Measurements from ENCODE around the gene CNDP1.

The CNDP1 gene

DNA sequence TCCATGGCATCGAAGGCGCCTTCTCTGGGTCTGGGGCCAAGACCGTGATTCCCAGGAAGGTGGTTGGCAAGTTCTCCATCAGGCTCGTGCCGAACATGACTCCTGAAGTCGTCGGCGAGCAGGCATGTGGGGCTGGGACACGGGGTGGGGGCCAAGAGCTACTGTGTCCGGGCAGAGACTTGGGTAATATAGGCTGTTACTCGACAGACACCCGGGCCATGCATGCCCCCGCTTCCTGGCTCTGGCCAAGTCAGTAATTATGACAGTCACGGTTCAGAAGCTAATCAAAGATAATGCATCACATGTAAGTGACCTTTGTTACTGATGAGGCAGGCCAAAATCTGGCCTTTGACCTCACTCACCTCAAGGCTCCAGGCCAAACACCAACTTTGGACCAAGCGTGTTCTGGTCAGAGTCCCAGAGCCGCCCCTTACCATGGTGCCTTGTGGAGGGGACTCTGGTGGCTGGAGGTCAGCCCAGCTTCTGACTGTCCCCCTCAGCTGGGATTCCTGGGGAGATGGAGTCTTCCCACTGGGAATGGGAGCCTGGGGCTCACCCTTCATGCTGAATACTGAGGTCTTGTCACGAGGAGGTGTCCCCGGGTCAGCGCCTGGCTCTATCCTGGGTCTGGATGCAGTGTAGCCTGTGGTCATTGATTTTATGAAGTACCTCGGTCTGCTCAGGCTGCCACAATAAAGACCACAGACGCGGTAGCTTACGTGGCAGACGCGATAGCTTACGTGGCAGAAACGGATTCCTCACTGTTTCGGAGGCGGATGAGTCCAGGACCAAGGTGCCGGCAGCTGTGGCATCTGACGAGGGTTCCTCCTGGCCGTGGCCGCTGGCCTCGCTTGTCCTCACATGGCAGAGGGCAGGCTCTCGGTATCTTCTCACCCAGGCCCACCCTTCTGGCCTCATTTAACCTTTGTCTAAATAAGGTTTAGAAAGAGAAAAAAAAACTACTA is 17.7 kb upstream of the CNDP1 start:
- Histone ChIP-seq H3K79me2 (ENCODE audit: control insufficient read depth, insufficient read depth, low read length, poor library complexity) (no peaks in the 10 kb centered on the region), H3K4ac (ENCODE audit: low read depth, low read length) (no peak overlapping the region), H3K27ac (ENCODE audit: low read depth, low read length) (no peak overlapping the region), H3K79me1 (ENCODE audit: low read length) (no peaks in the 10 kb centered on the region), H4K8ac (ENCODE audit: low read depth, low read length) (no peak overlapping the region), H3K9ac (ENCODE audit: low read length) (no peak overlapping the region), H3K4me3 (ENCODE audit: low read depth, low read length) (no peak overlapping the region), H3K9me3 (ENCODE audit: insufficient read depth, low read depth, low read length) (no peaks in the 10 kb centered on the region), H3K18ac (ENCODE audit: low read length) (no peak overlapping the region), H4K91ac (ENCODE audit: low read depth, low read length) (no peak overlapping the region), H3K27me3 (ENCODE audit: insufficient read depth, low read length) (no peaks in the 10 kb centered on the region), H2AK5ac (ENCODE audit: low read length) (no peak overlapping the region), H3K36me3 (ENCODE audit: control insufficient read depth in 1 of 2, insufficient read depth in 2 of 2, low read length in 2 of 2) (peaks cover 87 to 91% of the 10 kb centered on the region in 2 experiments), H4K12ac (ENCODE audit: low read depth, low read length) (no peak overlapping the region), H2BK120ac (ENCODE audit: insufficient read depth, low read length, poor library complexity) (no peak overlapping the region), H2AFZ (ENCODE audit: insufficient read depth, low read length, poor library complexity) (no peak overlapping the region), H3K4me2 (ENCODE audit: low read length) (no peak overlapping the region), H3K4me1 (ENCODE audit: control insufficient read depth in 1 of 2, insufficient read depth in 2 of 2, low read length in 2 of 2) (peaks cover 0 to 4% of the 10 kb centered on the region in 2 experiments), H3K14ac (ENCODE audit: low read length) (no peak overlapping the region), H2BK12ac (ENCODE audit: low read length) (no peak overlapping the region), H3K23ac (ENCODE audit: low read length) (no peak overlapping the region), H2BK5ac (ENCODE audit: low read depth, low read length, poor library complexity) (no peak overlapping the region)
- peak in 1 of 2 donors; percentile 86 for DNase-seq
- no CpG with 5 or more reads among the region's 35 CpGs for WGBS (ENCODE audit: extremely low coverage, insufficient coverage, insufficient read length)

DNA sequence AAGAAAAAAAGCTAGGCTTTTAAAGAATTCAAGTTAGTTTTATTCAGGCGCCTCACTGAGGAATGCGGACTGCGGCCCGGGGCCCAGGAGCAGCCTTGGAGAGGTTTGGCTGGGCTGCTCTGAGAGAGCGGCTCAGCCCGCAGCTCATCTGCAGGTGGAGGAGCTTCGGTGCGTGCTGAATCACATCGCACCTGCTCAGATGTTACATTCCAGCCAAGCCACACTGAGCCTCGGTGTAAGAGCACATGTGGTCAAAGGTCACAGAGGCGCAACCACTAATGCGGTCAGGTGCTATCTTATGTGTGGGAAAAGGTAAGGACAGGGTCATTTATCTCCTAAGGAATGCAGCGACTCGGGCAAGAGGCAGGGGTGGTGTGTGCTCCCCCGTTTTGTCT is 17.1 kb upstream of the CNDP1 start:
- Histone ChIP-seq H4K91ac (ENCODE audit: low read depth, low read length) (no peak overlapping the region), H2AFZ (ENCODE audit: insufficient read depth, low read length, poor library complexity) (no peak overlapping the region), H2BK12ac (ENCODE audit: low read length) (no peak overlapping the region), H3K79me2 (ENCODE audit: control insufficient read depth, insufficient read depth, low read length, poor library complexity) (no peaks in the 10 kb centered on the region), H3K9ac (ENCODE audit: low read length) (no peak overlapping the region), H3K4me2 (ENCODE audit: low read length) (no peak overlapping the region), H3K23ac (ENCODE audit: low read length) (no peak overlapping the region), H3K4me3 (ENCODE audit: low read depth, low read length) (no peak overlapping the region), H3K27me3 (ENCODE audit: insufficient read depth, low read length) (no peaks in the 10 kb centered on the region), H3K36me3 (ENCODE audit: control insufficient read depth in 1 of 2, insufficient read depth in 2 of 2, low read length in 2 of 2) (peaks cover 82 to 87% of the 10 kb centered on the region in 2 experiments), H3K9me3 (ENCODE audit: insufficient read depth, low read depth, low read length) (no peaks in the 10 kb centered on the region), H3K14ac (ENCODE audit: low read length) (no peak overlapping the region), H3K79me1 (ENCODE audit: low read length) (no peaks in the 10 kb centered on the region), H3K4ac (ENCODE audit: low read depth, low read length) (no peak overlapping the region), H2AK5ac (ENCODE audit: low read length) (no peak overlapping the region), H4K12ac (ENCODE audit: low read depth, low read length) (no peak overlapping the region), H2BK5ac (ENCODE audit: low read depth, low read length, poor library complexity) (no peak overlapping the region), H2BK120ac (ENCODE audit: insufficient read depth, low read length, poor library complexity) (no peak overlapping the region), H4K8ac (ENCODE audit: low read depth, low read length) (no peak overlapping the region), H3K4me1 (ENCODE audit: control insufficient read depth in 1 of 2, insufficient read depth in 2 of 2, low read length in 2 of 2) (peaks cover 0 to 4% of the 10 kb centered on the region in 2 experiments), H3K27ac (ENCODE audit: low read depth, low read length) (no peak overlapping the region), H3K18ac (ENCODE audit: low read length) (no peak overlapping the region)
- DNase-seq: peak; percentile 97 to 98
- WGBS (ENCODE audit: extremely low coverage, insufficient coverage, insufficient read length): no CpG with 5 or more reads among the region's 15 CpGs

DNA sequence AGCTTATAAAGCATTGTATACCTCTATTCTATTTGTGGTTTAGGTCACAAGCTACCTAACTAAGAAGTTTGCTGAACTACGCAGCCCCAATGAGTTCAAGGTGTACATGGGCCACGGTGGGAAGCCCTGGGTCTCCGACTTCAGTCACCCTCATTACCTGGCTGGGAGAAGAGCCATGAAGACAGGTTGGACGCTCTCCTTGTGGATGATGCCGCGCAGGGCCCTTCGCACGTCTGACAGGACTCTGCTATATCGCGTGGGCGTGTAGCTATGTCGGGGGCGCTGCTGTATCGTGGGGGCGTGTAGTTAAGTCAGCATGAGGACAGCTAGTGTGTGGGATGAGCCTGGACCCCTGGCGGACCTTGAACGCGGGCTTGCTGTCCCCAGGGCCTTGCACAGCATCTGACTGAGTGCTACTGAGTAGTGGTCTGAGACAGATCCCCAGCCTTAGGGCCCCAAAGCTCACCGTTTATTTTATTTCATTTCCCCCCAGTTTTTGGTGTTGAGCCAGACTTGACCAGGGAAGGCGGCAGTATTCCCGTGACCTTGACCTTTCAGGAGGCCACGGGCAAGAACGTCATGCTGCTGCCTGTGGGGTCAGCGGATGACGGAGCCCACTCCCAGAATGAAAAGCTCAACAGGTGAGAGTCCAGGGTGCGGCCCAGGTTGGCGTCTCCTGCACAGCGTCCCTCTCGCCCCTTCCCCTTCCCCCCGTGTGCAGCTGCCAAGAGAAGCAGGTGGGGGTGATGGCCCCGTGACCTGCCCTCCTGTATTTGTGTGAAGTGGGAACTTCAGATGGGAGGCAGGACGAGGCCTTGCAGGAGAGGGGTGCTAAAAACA is 15.6 kb upstream of the CNDP1 start:
- H3K27me3 ChIP-seq (ENCODE audit: insufficient read depth, low read length): no peaks in the 10 kb centered on the region
- no peak overlapping the region for H3K14ac ChIP-seq (ENCODE audit: low read length)
- H4K12ac ChIP-seq (ENCODE audit: low read depth, low read length): no peak overlapping the region
- no peak overlapping the region for H3K18ac ChIP-seq (ENCODE audit: low read length)
- H4K8ac ChIP-seq (ENCODE audit: low read depth, low read length): no peak overlapping the region
- no peak overlapping the region for H2AFZ ChIP-seq (ENCODE audit: insufficient read depth, low read length, poor library complexity)
- H3K4me2 ChIP-seq (ENCODE audit: low read length): no peak overlapping the region
- no peak overlapping the region for H2BK120ac ChIP-seq (ENCODE audit: insufficient read depth, low read length, poor library complexity)
- no peak overlapping the region for H4K91ac ChIP-seq (ENCODE audit: low read depth, low read length)
- no peak overlapping the region for H3K4me3 ChIP-seq (ENCODE audit: low read depth, low read length)
- peaks cover 72 to 73% of the 10 kb centered on the region in 2 experiments for H3K36me3 ChIP-seq (ENCODE audit: control insufficient read depth in 1 of 2, insufficient read depth in 2 of 2, low read length in 2 of 2)
- H3K79me1 ChIP-seq (ENCODE audit: low read length): no peaks in the 10 kb centered on the region
- no peaks in the 10 kb centered on the region for H3K79me2 ChIP-seq (ENCODE audit: control insufficient read depth, insufficient read depth, low read length, poor library complexity)
- no CpG with 5 or more reads among the region's 32 CpGs for WGBS (ENCODE audit: extremely low coverage, insufficient coverage, insufficient read length)
- H2AK5ac ChIP-seq (ENCODE audit: low read length): no peak overlapping the region
- peaks cover 4% of the 10 kb centered on the region for H3K9me3 ChIP-seq (ENCODE audit: insufficient read depth, low read depth, low read length)
- peaks cover 0 to 4% of the 10 kb centered on the region in 2 experiments for H3K4me1 ChIP-seq (ENCODE audit: control insufficient read depth in 1 of 2, insufficient read depth in 2 of 2, low read length in 2 of 2)
- DNase-seq: no peak
- H3K9ac ChIP-seq (ENCODE audit: low read length): no peak overlapping the region
- H3K23ac ChIP-seq (ENCODE audit: low read length): no peak overlapping the region
- H2BK5ac ChIP-seq (ENCODE audit: low read depth, low read length, poor library complexity): no peak overlapping the region
- H3K4ac ChIP-seq (ENCODE audit: low read depth, low read length): no peak overlapping the region
- H2BK12ac ChIP-seq (ENCODE audit: low read length): no peak overlapping the region
- H3K27ac ChIP-seq (ENCODE audit: low read depth, low read length): no peak overlapping the region

DNA sequence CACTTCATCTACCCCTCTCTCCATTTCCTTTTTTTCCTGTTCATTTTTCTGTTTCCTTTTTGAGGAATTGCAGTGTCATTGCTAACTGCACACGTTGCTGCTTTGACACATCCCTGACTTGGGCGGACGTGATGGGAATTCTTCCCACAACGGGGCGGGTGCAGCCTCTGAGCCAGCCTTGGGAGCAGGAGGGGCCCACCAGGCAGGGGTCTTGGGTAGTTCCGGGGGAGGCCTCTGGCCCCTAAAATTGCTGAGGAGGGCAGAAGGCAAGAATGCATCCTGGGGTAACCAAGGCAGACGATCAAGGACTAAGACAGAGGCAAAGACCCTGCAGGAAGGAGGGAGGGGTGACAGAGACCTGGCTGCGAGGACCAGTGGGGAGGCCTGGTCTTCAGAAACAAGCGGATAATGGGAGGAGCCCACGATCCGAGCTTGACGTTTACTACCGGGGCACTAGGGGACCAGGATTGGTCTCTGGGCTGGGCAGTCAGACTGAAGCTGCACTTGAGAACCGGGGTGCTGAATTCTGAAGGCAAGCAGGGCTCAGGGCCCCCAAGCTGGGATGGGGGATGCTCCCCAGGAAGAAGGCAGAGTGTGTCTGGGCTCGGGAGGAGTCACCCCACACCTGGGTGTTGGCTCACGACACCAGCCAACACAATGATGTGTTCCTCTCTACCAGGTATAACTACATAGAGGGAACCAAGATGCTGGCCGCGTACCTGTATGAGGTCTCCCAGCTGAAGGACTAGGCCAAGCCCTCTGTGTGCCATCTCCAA is 14.8 kb upstream of the CNDP1 start:
- no peak overlapping the region for H4K8ac ChIP-seq (ENCODE audit: low read depth, low read length)
- peaks cover 4% of the 10 kb centered on the region for H3K9me3 ChIP-seq (ENCODE audit: insufficient read depth, low read depth, low read length)
- no peak overlapping the region for H3K18ac ChIP-seq (ENCODE audit: low read length)
- H3K79me2 ChIP-seq (ENCODE audit: control insufficient read depth, insufficient read depth, low read length, poor library complexity): no peaks in the 10 kb centered on the region
- no peaks in the 10 kb centered on the region for H3K79me1 ChIP-seq (ENCODE audit: low read length)
- no peak overlapping the region for H3K14ac ChIP-seq (ENCODE audit: low read length)
- H2BK120ac ChIP-seq (ENCODE audit: insufficient read depth, low read length, poor library complexity): no peak overlapping the region
- no CpG with 5 or more reads among the region's 18 CpGs for whole genome bisulfite sequencing (ENCODE audit: extremely low coverage, insufficient coverage, insufficient read length)
- H4K12ac ChIP-seq (ENCODE audit: low read depth, low read length): no peak overlapping the region
- no peak overlapping the region for H2BK5ac ChIP-seq (ENCODE audit: low read depth, low read length, poor library complexity)
- no peak for DNase-seq
- H3K4ac ChIP-seq (ENCODE audit: low read depth, low read length): no peak overlapping the region
- H4K91ac ChIP-seq (ENCODE audit: low read depth, low read length): no peak overlapping the region
- no peak overlapping the region for H2AFZ ChIP-seq (ENCODE audit: insufficient read depth, low read length, poor library complexity)
- no peak overlapping the region for H3K9ac ChIP-seq (ENCODE audit: low read length)
- no peak overlapping the region for H3K27ac ChIP-seq (ENCODE audit: low read depth, low read length)
- H3K4me3 ChIP-seq (ENCODE audit: low read depth, low read length): no peak overlapping the region
- H2BK12ac ChIP-seq (ENCODE audit: low read length): no peak overlapping the region
- peaks cover 0 to 4% of the 10 kb centered on the region in 2 experiments for H3K4me1 ChIP-seq (ENCODE audit: control insufficient read depth in 1 of 2, insufficient read depth in 2 of 2, low read length in 2 of 2)
- H3K36me3 ChIP-seq (ENCODE audit: control insufficient read depth in 1 of 2, insufficient read depth in 2 of 2, low read length in 2 of 2): peaks cover 66 to 70% of the 10 kb centered on the region in 2 experiments
- H3K27me3 ChIP-seq (ENCODE audit: insufficient read depth, low read length): no peaks in the 10 kb centered on the region
- no peak overlapping the region for H3K4me2 ChIP-seq (ENCODE audit: low read length)
- no peak overlapping the region for H3K23ac ChIP-seq (ENCODE audit: low read length)
- no peak overlapping the region for H2AK5ac ChIP-seq (ENCODE audit: low read length)
